GM18867 (cell line): ENCODE results near the gene ISL1.

Experiments used
- ATAC-seq: cut with Tn5 transposase; IDR thresholded peaks from one replicate; pipeline ENCODE4 v1.9.1; 2021; ENCODE audit warnings: mild to moderate bottlenecking, moderate library complexity; ENCODE audit not compliant: unreplicated experiment

ISL1 gene

DNA sequence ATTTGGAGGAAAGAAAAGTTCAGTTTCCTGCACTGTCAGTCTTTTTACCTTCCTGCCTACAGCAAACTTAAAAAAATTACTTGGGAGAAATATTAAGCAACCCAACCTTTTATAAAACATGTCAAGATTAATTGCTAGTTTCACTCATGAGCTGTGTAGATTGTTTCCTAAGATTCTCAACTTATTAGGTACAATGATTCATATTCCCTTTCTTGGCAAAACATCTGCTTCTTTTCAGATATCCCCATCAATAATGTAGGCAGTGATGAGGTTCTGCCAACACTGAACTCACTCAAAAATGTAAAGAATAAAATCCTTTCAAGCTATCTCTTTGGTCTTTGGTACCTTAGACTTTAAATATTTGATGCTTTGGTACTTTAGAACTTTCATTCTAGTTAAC, 56.0 kb downstream of the ISL1 start:
- ATAC-seq = no peak
